Measurements from ENCODE around the gene TTC39B. TPM values are rescaled to one million over a fixed set of nuclear protein-coding genes. Genes with fewer than 3 reads are reported as not detected.

The TTC39B gene
- total RNA-seq, 2 donors from 2014 or later = 53.5 to 69.5 TPM

DNA sequence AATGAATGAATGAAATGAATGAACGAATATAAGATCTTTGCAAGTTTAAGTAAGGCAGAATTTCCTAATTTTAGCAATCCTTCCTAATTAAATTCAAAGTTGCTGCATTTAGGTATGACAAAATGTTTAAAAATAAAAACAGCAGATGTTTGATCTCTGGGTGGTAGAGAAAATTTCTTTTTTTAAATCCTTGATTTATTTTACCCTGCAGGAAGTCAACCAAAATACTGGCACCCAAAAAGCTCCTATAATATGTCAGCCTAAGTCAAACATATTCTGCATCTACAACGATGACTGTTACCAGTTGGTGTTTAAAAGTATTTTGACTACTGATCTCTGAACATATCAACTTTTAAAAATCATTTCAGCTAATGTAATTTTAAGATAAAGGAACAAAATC lies 58.4 kb downstream of the TTC39B start:
- H3K27ac Mint-ChIP-seq = peak overlapping the region; percentile 92
- DNase-seq = no peak
- peaks cover 38% of the 10 kb centered on the region for H3K36me3 Mint-ChIP-seq (ENCODE audit: low read depth)
- peaks cover 3% of the 10 kb centered on the region for H3K9me3 Mint-ChIP-seq
- Histone ChIP-seq H3K27ac (ENCODE audit: low read depth, low read length) (no peak overlapping the region), H3K4me3 (ENCODE audit: low read length) (peak overlapping the region; percentile 55), H3K36me3 (ENCODE audit: control insufficient read depth, insufficient read depth, low read length) (peaks cover 13% of the 10 kb centered on the region), H3K9me3 (ENCODE audit: control insufficient read depth, low read length) (peaks cover 12% of the 10 kb centered on the region), H3K4me1 (ENCODE audit: control insufficient read depth, insufficient read depth, low read length) (peaks cover 8% of the 10 kb centered on the region), H3K27me3 (ENCODE audit: control insufficient read depth, insufficient read depth, low read length, poor library complexity, severe bottlenecking) (no peaks in the 10 kb centered on the region), H3K9ac (ENCODE audit: extremely low read depth, low read length, poor library complexity, severe bottlenecking) (no peak overlapping the region)
- 100% methylated on average over 2 of the region's 2 CpGs; no CpG with 5 or more reads in 1 of the 2 experiments for WGBS, 2 experiments (ENCODE audit: insufficient coverage in 1 of 2, insufficient read length in 1 of 2)
- H3K4me1 Mint-ChIP-seq = peaks cover 60% of the 10 kb centered on the region
- H3K4me3 Mint-ChIP-seq = peak overlapping the region; percentile 34
- H3K27me3 Mint-ChIP-seq (ENCODE audit: insufficient read depth) = no peaks in the 10 kb centered on the region
- TF ChIP-seq, protein P1, sequence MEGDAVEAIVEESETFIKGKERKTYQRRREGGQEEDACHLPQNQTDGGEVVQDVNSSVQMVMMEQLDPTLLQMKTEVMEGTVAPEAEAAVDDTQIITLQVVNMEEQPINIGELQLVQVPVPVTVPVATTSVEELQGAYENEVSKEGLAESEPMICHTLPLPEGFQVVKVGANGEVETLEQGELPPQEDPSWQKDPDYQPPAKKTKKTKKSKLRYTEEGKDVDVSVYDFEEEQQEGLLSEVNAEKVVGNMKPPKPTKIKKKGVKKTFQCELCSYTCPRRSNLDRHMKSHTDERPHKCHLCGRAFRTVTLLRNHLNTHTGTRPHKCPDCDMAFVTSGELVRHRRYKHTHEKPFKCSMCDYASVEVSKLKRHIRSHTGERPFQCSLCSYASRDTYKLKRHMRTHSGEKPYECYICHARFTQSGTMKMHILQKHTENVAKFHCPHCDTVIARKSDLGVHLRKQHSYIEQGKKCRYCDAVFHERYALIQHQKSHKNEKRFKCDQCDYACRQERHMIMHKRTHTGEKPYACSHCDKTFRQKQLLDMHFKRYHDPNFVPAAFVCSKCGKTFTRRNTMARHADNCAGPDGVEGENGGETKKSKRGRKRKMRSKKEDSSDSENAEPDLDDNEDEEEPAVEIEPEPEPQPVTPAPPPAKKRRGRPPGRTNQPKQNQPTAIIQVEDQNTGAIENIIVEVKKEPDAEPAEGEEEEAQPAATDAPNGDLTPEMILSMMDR (conservative IDR thresholded peaks at IDR 0.05) = no peak

DNA sequence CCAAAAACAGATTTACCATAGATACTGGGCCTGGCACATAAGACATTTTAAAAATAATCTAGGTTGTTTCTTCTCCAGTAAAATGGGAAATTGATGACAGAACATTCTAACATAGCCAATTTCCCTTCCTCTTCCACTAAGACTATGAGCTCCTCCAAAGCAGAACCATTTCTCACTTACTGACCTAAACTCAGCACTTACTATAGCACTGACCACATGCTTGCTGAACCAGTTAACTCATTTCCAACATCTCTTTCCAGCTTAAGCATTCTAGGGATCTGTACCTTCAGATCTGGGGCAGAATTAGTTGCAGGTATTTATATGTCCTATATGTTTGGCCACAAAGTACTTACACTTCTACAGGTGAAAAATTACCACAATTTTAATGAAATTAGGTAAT lies 58.9 kb downstream of the TTC39B start:
- TF ChIP-seq, protein P1 (conservative IDR thresholded peaks at IDR 0.05) = no peak
- H3K4me1 Mint-ChIP-seq = peaks cover 60% of the 10 kb centered on the region
- H3K4me3 Mint-ChIP-seq = no peak overlapping the region
- H3K4me1 ChIP-seq (ENCODE audit: control insufficient read depth, insufficient read depth, low read length) = peaks cover 8% of the 10 kb centered on the region
- peaks cover 6% of the 10 kb centered on the region for H3K9me3 ChIP-seq (ENCODE audit: control insufficient read depth, low read length)
- no peaks in the 10 kb centered on the region for H3K27me3 ChIP-seq (ENCODE audit: control insufficient read depth, insufficient read depth, low read length, poor library complexity, severe bottlenecking)
- H3K27ac Mint-ChIP-seq = no peak overlapping the region
- no peaks in the 10 kb centered on the region for H3K27me3 Mint-ChIP-seq (ENCODE audit: insufficient read depth)
- H3K4me3 ChIP-seq (ENCODE audit: low read length) = no peak overlapping the region
- no peak overlapping the region for H3K9ac ChIP-seq (ENCODE audit: extremely low read depth, low read length, poor library complexity, severe bottlenecking)
- no peak overlapping the region for H3K27ac ChIP-seq (ENCODE audit: low read depth, low read length)
- H3K9me3 Mint-ChIP-seq = peaks cover under 1% of the 10 kb centered on the region
- no peak for DNase-seq
- H3K36me3 Mint-ChIP-seq (ENCODE audit: low read depth) = peaks cover 35% of the 10 kb centered on the region
- peaks cover 12% of the 10 kb centered on the region for H3K36me3 ChIP-seq (ENCODE audit: control insufficient read depth, insufficient read depth, low read length)

DNA sequence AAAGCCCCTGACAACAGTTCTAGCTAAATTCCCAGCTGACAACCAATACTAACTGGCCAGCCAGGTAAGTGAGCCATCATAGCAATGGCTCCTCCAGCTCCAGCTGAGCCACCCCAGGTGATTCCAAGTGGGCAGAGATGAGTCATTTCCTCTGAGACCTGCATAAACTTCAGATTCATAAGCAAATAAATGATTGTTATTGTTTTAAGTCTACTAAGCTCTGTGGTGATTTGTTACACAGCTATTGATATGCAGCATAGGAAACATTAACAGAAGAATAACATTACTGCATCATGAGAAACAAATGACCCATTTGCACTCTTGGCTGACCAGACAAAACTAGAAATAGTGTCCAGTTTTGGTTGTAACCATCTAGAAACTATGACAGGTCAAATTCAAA lies 60.3 kb downstream of the TTC39B start:
- H3K4me1 ChIP-seq (ENCODE audit: control insufficient read depth, insufficient read depth, low read length) = peaks cover 8% of the 10 kb centered on the region
- H3K36me3 ChIP-seq (ENCODE audit: control insufficient read depth, insufficient read depth, low read length) = peaks cover 8% of the 10 kb centered on the region
- H3K4me3 ChIP-seq (ENCODE audit: low read length) = no peak overlapping the region
- H3K27me3 ChIP-seq (ENCODE audit: control insufficient read depth, insufficient read depth, low read length, poor library complexity, severe bottlenecking) = no peaks in the 10 kb centered on the region
- no peak overlapping the region for H3K27ac ChIP-seq (ENCODE audit: low read depth, low read length)
- peaks cover 28% of the 10 kb centered on the region for H3K36me3 Mint-ChIP-seq (ENCODE audit: low read depth)
- no peaks in the 10 kb centered on the region for H3K9me3 ChIP-seq (ENCODE audit: control insufficient read depth, low read length)
- peaks cover 60% of the 10 kb centered on the region for H3K4me1 Mint-ChIP-seq
- no peak for DNase-seq
- H3K4me3 Mint-ChIP-seq = no peak overlapping the region
- peak overlapping the region; percentile 4 for H3K27ac Mint-ChIP-seq
- TF ChIP-seq, protein P1 (conservative IDR thresholded peaks at IDR 0.05) = no peak
- no peaks in the 10 kb centered on the region for H3K27me3 Mint-ChIP-seq (ENCODE audit: insufficient read depth)
- no peak overlapping the region for H3K9ac ChIP-seq (ENCODE audit: extremely low read depth, low read length, poor library complexity, severe bottlenecking)
- H3K9me3 Mint-ChIP-seq = no peaks in the 10 kb centered on the region

Data from endodermal cell (in vitro differentiated cells).